GM19025 (cell line): ENCODE results near the gene HPS5.
"Not testable (repeated sequence)": the region's sequence is repeated elsewhere in the genome, so short reads cannot be mapped to it uniquely, and the experiment has no call there.

Source experiments
- ATAC-seq: cut with Tn5 transposase; IDR thresholded peaks from one replicate; pipeline ENCODE4 v1.9.1; 2021; ENCODE audit warnings: mild to moderate bottlenecking, low read depth, moderate library complexity; ENCODE audit not compliant: unreplicated experiment

Gene HPS5

GRCh38 chr11:18321969-18322711 lies at the start of gene HPS5, which contains the start of gene GTF2H1:
HPS5 (minus strand) TSS chr11:18322140; CDS start chr11:18317858, 4,282 bp downstream.
GTF2H1 (plus strand) TSS chr11:18322567; CDS start chr11:18333075, 10,508 bp downstream.
- ATAC-seq = peak; percentile 83

- no peak for ATAC-seq
These were observed 49.3 kb upstream of the HPS5 start for GRCh38 chr11:18371279-18371678.

GRCh38 chr11:18369398-18369797 lies 47.5 kb upstream of the HPS5 start:
- no peak for ATAC-seq

- ATAC-seq = no peak
These were observed 46.3 kb upstream of the HPS5 start for GRCh38 chr11:18368221-18368620.

GRCh38 chr11:18367431-18367830 lies 45.5 kb upstream of the HPS5 start:
- no peak for ATAC-seq

GRCh38 chr11:18366286-18366685 lies 44.3 kb upstream of the HPS5 start:
- no peak for ATAC-seq

GRCh38 chr11:18365741-18366140 lies 43.8 kb upstream of the HPS5 start:
- ATAC-seq = no peak

- no peak for ATAC-seq
These were observed 42.6 kb upstream of the HPS5 start for GRCh38 chr11:18364495-18365073.

GRCh38 chr11:18361154-18361553 lies 39.2 kb upstream of the HPS5 start:
- no peak for ATAC-seq

GRCh38 chr11:18358646-18359045 lies 36.7 kb upstream of the HPS5 start:
- no peak for ATAC-seq

GRCh38 chr11:18352581-18352980 lies 30.6 kb upstream of the HPS5 start:
- no peak for ATAC-seq

- ATAC-seq = no peak
These were observed 25.7 kb upstream of the HPS5 start for GRCh38 chr11:18347471-18348125.

GRCh38 chr11:18332891-18333290 lies 11.0 kb upstream of the HPS5 start:
- no peak for ATAC-seq

GRCh38 chr11:18332302-18332701 lies 10.4 kb upstream of the HPS5 start:
- ATAC-seq = no peak

- no peak for ATAC-seq
These were observed 9.0 kb upstream of the HPS5 start for GRCh38 chr11:18330921-18331320.

- ATAC-seq = no peak
These were observed 7.4 kb upstream of the HPS5 start for GRCh38 chr11:18329196-18329870.

GRCh38 chr11:18324381-18324780 lies 2.4 kb upstream of the HPS5 start:
- no peak for ATAC-seq

GRCh38 chr11:18323881-18324280 lies 1.9 kb upstream of the HPS5 start:
- not testable (repeated sequence) for ATAC-seq

GRCh38 chr11:18322818-18323570 lies 1.1 kb upstream of the HPS5 start:
- no peak for ATAC-seq

GRCh38 chr11:18321578-18321968 lies 367 bp downstream of the HPS5 start:
- ATAC-seq = peak; percentile 2
